ENCODE data around the gene SDR42E2. TPM values are rescaled to one million over a fixed set of nuclear protein-coding genes. Genes with fewer than 3 reads are reported as not detected.

The SDR42E2 gene
- total and polyA plus RNA-seq, 10 of the 15 experiments (the other 5 are each of a cell fraction or from before 2014, with no cell fraction given): 0.01 to 0.09 (median 0.08) TPM; not detected in 4

- Histone ChIP-seq H3K27me3 (replicated peaks in 1 of 2; ENCODE audit: control insufficient read depth in 2 of 2, insufficient read depth in 2 of 2, low read length in 1 of 2) (no peaks in the 10 kb centered on the region), H3K4me3 (no peak overlapping the region), H3K27ac (ENCODE audit: control insufficient read depth, insufficient read depth) (no peak overlapping the region), H3K36me3 (ENCODE audit: control insufficient read depth in 2 of 2, insufficient read depth in 2 of 2, low read length in 1 of 2) (no peaks in the 10 kb centered on the region), H3K9me3 (replicated peaks; ENCODE audit: control insufficient read depth, insufficient read depth, low read length) (no peaks in the 10 kb centered on the region), H3K9ac (ENCODE audit: control insufficient read depth, insufficient read depth, low read length) (no peak overlapping the region), H2AFZ (ENCODE audit: control insufficient read depth, low read depth, low read length) (no peak overlapping the region), H3K4me2 (ENCODE audit: control insufficient read depth, insufficient read depth) (no peak overlapping the region), H4K20me1 (ENCODE audit: control insufficient read depth, insufficient read depth) (no peaks in the 10 kb centered on the region), H3K79me2 (ENCODE audit: control insufficient read depth, insufficient read depth, low read length) (no peaks in the 10 kb centered on the region), H3K4me1 (ENCODE audit: control insufficient read depth, insufficient read depth, low read length) (no peaks in the 10 kb centered on the region)
- DNase-seq (ENCODE audit: low read depth, low spot score) (no peak), FAIRE-seq (no peak), ATAC-seq (no peak)
- CTCF ChIA-PET: interaction anchor here (0.7 kb wide), 1 partner anchor 489 kb away, joined by 3 read pairs; no protein-coding TSS in a partner anchor
- in situ Hi-C loops (cut with MboI) (loop anchor here (5.0 kb wide), 1 partner anchor 52 kb away; no protein-coding TSS in a partner anchor), intact Hi-C loops (cut with micrococcal nuclease; ENCODE audit: unreplicated experiment) (no loop called here)
- POLR2A ChIA-PET: no interaction called here
- BruUV-seq (replicated peaks): no TSS peak
- SMC1A ChIA-PET (ENCODE audit: uncharacterized antibody, unreplicated experiment): no interaction called here
- RAD21 ChIA-PET (ENCODE audit: unreplicated experiment): no interaction called here
- TF ChIP-seq NR2C2 (IDR thresholded peaks at IDR 0.05; ENCODE audit: borderline replicate concordance, control insufficient read depth, insufficient read length, low read depth): no peak
- no peak for TF ChIP-seq MTA2 (IDR thresholded peaks at IDR 0.05; ENCODE audit: low read depth)
- TF ChIP-seq TCF7 (IDR thresholded peaks at IDR 0.05; ENCODE audit: borderline replicate concordance): no peak
- TF ChIP-seq CBX5 (IDR thresholded peaks at IDR 0.05; ENCODE audit: low read depth): no peak
- TF ChIP-seq MXI1 (IDR thresholded peaks at IDR 0.05; ENCODE audit: low read depth, low read length): no peak
- TF ChIP-seq BCL11A (IDR thresholded peaks at IDR 0.05; ENCODE audit: low read depth, low read length): no peak
- TF ChIP-seq GATAD2B (conservative IDR thresholded peaks at IDR 0.05; ENCODE audit: low read depth): no peak
- no peak for TF ChIP-seq WRNIP1 (IDR thresholded peaks at IDR 0.05; ENCODE audit: borderline replicate concordance, low read depth, low read length)
- TF ChIP-seq SUZ12 (IDR thresholded peaks at IDR 0.05; ENCODE audit: unreplicated experiment): no peak
- TF ChIP-seq ZNF622 (IDR thresholded peaks at IDR 0.05): no peak
- TF ChIP-seq HSF1 (IDR thresholded peaks at IDR 0.05; ENCODE audit: low read depth, low read length): no peak
- no peak for TF ChIP-seq RELB (IDR thresholded peaks at IDR 0.05; ENCODE audit: low read depth)
- no peak for TF ChIP-seq BRCA1 (IDR thresholded peaks at IDR 0.05; ENCODE audit: low read depth, low read length)
- no peak for TF ChIP-seq NRF1 (conservative IDR thresholded peaks at IDR 0.05; ENCODE audit: low read depth, low read length)
- TF ChIP-seq MLLT1 (IDR thresholded peaks at IDR 0.05): no peak
- TF ChIP-seq ZNF592 (IDR thresholded peaks at IDR 0.05): no peak
- TF ChIP-seq TBL1XR1 (IDR thresholded peaks at IDR 0.05; ENCODE audit: low read depth, low read length): no peak
These were observed 31.8 kb upstream of the SDR42E2 start for GRCh38 chr16:22130528-22130927.

Measured in GM12878 (cell line).